Memory B cell (primary cell): ENCODE data around the gene CNTROB.

Experiments used
- ATAC-seq: fragments of 150-1000 bp; cut with Tn5 transposase; 2 replicates; pipeline ENCODE4 v1.10.0; 2021; ENCODE audit warnings: low read depth, mild to moderate bottlenecking, moderate library complexity
- DNase-seq, 2 donors: peaks; one replicate each; pipeline ENCODE4 v3.0.0; 2022; ENCODE audit warnings: low spot score in 2 of 2
- H3K27ac Mint-ChIP-seq: one replicate; pipeline ENCODE4 v1.8.0; 2022; ENCODE audit warnings: mild to moderate bottlenecking, moderate library complexity, mixed read lengths
- H3K27me3 Mint-ChIP-seq: one replicate; pipeline ENCODE4 v1.8.0; 2022; ENCODE audit warnings: mixed read lengths
- H3K36me3 Mint-ChIP-seq: one replicate; pipeline ENCODE4 v1.8.0; 2022; ENCODE audit warnings: mild to moderate bottlenecking, mixed read lengths
- H3K4me1 Mint-ChIP-seq: one replicate; pipeline ENCODE4 v1.8.0; 2022; ENCODE audit warnings: mixed read lengths
- H3K4me3 Mint-ChIP-seq: one replicate; pipeline ENCODE4 v1.8.0; 2022; ENCODE audit warnings: mild to moderate bottlenecking, moderate library complexity, mixed read lengths
- H3K9me3 Mint-ChIP-seq: one replicate; pipeline ENCODE4 v1.8.0; 2022; ENCODE audit warnings: mixed read lengths

Gene CNTROB

GRCh38 chr17:7916808-7917207 lies 15.2 kb upstream of the CNTROB start:
- Mint-ChIP-seq H3K27me3 (no peaks in the 10 kb centered on the region), H3K36me3 (no peaks in the 10 kb centered on the region), H3K4me1 (peaks cover 17% of the 10 kb centered on the region), H3K9me3 (no peaks in the 10 kb centered on the region), H3K27ac (peak overlapping the region; percentile 84), H3K4me3 (peak overlapping the region; percentile 99)
- DNase-seq: no peak
- no peak for ATAC-seq

- H3K27me3 Mint-ChIP-seq: no peaks in the 10 kb centered on the region
- peak overlapping the region; percentile 80 for H3K4me3 Mint-ChIP-seq
- H3K36me3 Mint-ChIP-seq: no peaks in the 10 kb centered on the region
- peak overlapping the region; percentile 76 for H3K27ac Mint-ChIP-seq
- peaks cover 5% of the 10 kb centered on the region for H3K4me1 Mint-ChIP-seq
- no peaks in the 10 kb centered on the region for H3K9me3 Mint-ChIP-seq
- ATAC-seq (peak; percentile 26), DNase-seq (no peak)
Measured at GRCh38 chr17:7922269-7922844, 9.6 kb upstream of the CNTROB start.

GRCh38 chr17:7922845-7923628 lies 9.0 kb upstream of the CNTROB start:
- H3K27me3 Mint-ChIP-seq: no peaks in the 10 kb centered on the region
- H3K27ac Mint-ChIP-seq: peak overlapping the region; percentile 76
- peaks cover 2% of the 10 kb centered on the region for H3K36me3 Mint-ChIP-seq
- DNase-seq (peak; percentile 59 to 65), ATAC-seq (peak; percentile 97)
- H3K4me1 Mint-ChIP-seq: peaks cover 5% of the 10 kb centered on the region
- peak overlapping the region; percentile 80 for H3K4me3 Mint-ChIP-seq
- no peaks in the 10 kb centered on the region for H3K9me3 Mint-ChIP-seq

GRCh38 chr17:7927596-7927995 lies 4.4 kb upstream of the CNTROB start:
- no peaks in the 10 kb centered on the region for H3K9me3 Mint-ChIP-seq
- peaks cover 9% of the 10 kb centered on the region for H3K4me1 Mint-ChIP-seq
- H3K27ac Mint-ChIP-seq: no peak overlapping the region
- no peak overlapping the region for H3K4me3 Mint-ChIP-seq
- DNase-seq (no peak), ATAC-seq (no peak)
- peaks cover 4% of the 10 kb centered on the region for H3K36me3 Mint-ChIP-seq
- H3K27me3 Mint-ChIP-seq: no peaks in the 10 kb centered on the region

GRCh38 chr17:7929158-7930023 lies 2.6 kb upstream of the CNTROB start, which contains the start of gene KCNAB3:
TSS of gene KCNAB3 (minus strand) at chr17:7929856. CDS start at chr17:7929435, 421 bp downstream.
- peak in 1 of 2 donors; percentile 44 for DNase-seq
- Mint-ChIP-seq H3K36me3 (peaks cover 4% of the 10 kb centered on the region), H3K27ac (peak within 1 kb of the TSS; percentile 64)

GRCh38 chr17:7930841-7931631 lies 970 bp upstream of the CNTROB start:
- Mint-ChIP-seq H3K4me3 (peak overlapping the region; percentile 92), H3K4me1 (peaks cover 20% of the 10 kb centered on the region), H3K27ac (peak overlapping the region; percentile 92), H3K36me3 (peaks cover 6% of the 10 kb centered on the region), H3K9me3 (no peaks in the 10 kb centered on the region), H3K27me3 (no peaks in the 10 kb centered on the region)
- ATAC-seq (no peak), DNase-seq (no peak)

More at GRCh38 chr17:7929158-7930023, 2.6 kb upstream of the CNTROB start, which contains the start of gene KCNAB3:
- H3K9me3 Mint-ChIP-seq: no peaks in the 10 kb centered on the region
- H3K4me1 Mint-ChIP-seq: peaks cover 18% of the 10 kb centered on the region
- no peaks in the 10 kb centered on the region for H3K27me3 Mint-ChIP-seq
- ATAC-seq: peak; percentile 10
- H3K4me3 Mint-ChIP-seq: peak within 1 kb of the TSS; percentile 92

GRCh38 chr17:7932483-7932891 lies 481 bp downstream of the CNTROB start:
- Mint-ChIP-seq H3K27me3 (no peaks in the 10 kb centered on the region), H3K36me3 (peaks cover 10% of the 10 kb centered on the region), H3K4me1 (peaks cover 20% of the 10 kb centered on the region), H3K9me3 (no peaks in the 10 kb centered on the region), H3K27ac (peak overlapping the region; percentile 92), H3K4me3 (peak overlapping the region; percentile 92)
- DNase-seq (peak in 1 of 2 donors; percentile 32), ATAC-seq (peak; percentile 10)

- DNase-seq (no peak), ATAC-seq (no peak)
- H3K9me3 Mint-ChIP-seq: no peaks in the 10 kb centered on the region
- no peaks in the 10 kb centered on the region for H3K27me3 Mint-ChIP-seq
- H3K36me3 Mint-ChIP-seq: peaks cover 9% of the 10 kb centered on the region
- peak overlapping the region; percentile 92 for H3K27ac Mint-ChIP-seq
- peaks cover 20% of the 10 kb centered on the region for H3K4me1 Mint-ChIP-seq
- peak overlapping the region; percentile 92 for H3K4me3 Mint-ChIP-seq
Measured at GRCh38 chr17:7932949-7933348, 943 bp downstream of the CNTROB start.

- Mint-ChIP-seq H3K27me3 (no peaks in the 10 kb centered on the region), H3K36me3 (peaks cover 20% of the 10 kb centered on the region), H3K4me3 (no peak overlapping the region), H3K9me3 (no peaks in the 10 kb centered on the region), H3K27ac (no peak overlapping the region), H3K4me1 (peaks cover 19% of the 10 kb centered on the region)
- DNase-seq: no peak
- ATAC-seq: no peak
Measured at GRCh38 chr17:7935859-7936258, 3.9 kb downstream of the CNTROB start.

- DNase-seq (no peak), ATAC-seq (no peak)
- no peaks in the 10 kb centered on the region for H3K27me3 Mint-ChIP-seq
- H3K36me3 Mint-ChIP-seq: peaks cover 31% of the 10 kb centered on the region
- H3K4me1 Mint-ChIP-seq: no peaks in the 10 kb centered on the region
- no peak overlapping the region for H3K27ac Mint-ChIP-seq
- H3K9me3 Mint-ChIP-seq: no peaks in the 10 kb centered on the region
- no peak overlapping the region for H3K4me3 Mint-ChIP-seq
Measured at GRCh38 chr17:7940034-7940433, 8.0 kb downstream of the CNTROB start.

- ATAC-seq (no peak), DNase-seq (no peak)
- Mint-ChIP-seq H3K27ac (no peak overlapping the region), H3K4me3 (no peak overlapping the region), H3K4me1 (peaks cover 2% of the 10 kb centered on the region), H3K9me3 (no peaks in the 10 kb centered on the region), H3K36me3 (peaks cover 32% of the 10 kb centered on the region), H3K27me3 (no peaks in the 10 kb centered on the region)
Measured at GRCh38 chr17:7940743-7941142, 8.7 kb downstream of the CNTROB start.

GRCh38 chr17:7943291-7943690 lies 11.3 kb downstream of the CNTROB start:
- peaks cover 2% of the 10 kb centered on the region for H3K4me1 Mint-ChIP-seq
- H3K27ac Mint-ChIP-seq: no peak overlapping the region
- ATAC-seq: no peak
- H3K36me3 Mint-ChIP-seq: peaks cover 42% of the 10 kb centered on the region
- H3K27me3 Mint-ChIP-seq: no peaks in the 10 kb centered on the region
- no peak overlapping the region for H3K4me3 Mint-ChIP-seq
- H3K9me3 Mint-ChIP-seq: no peaks in the 10 kb centered on the region
- DNase-seq: no peak

GRCh38 chr17:7944326-7944725 lies 12.3 kb downstream of the CNTROB start:
- H3K27ac Mint-ChIP-seq: no peak overlapping the region
- DNase-seq: no peak
- H3K4me1 Mint-ChIP-seq: peaks cover 2% of the 10 kb centered on the region
- peaks cover 49% of the 10 kb centered on the region for H3K36me3 Mint-ChIP-seq
- no peaks in the 10 kb centered on the region for H3K27me3 Mint-ChIP-seq
- H3K9me3 Mint-ChIP-seq: no peaks in the 10 kb centered on the region
- no peak for ATAC-seq
- H3K4me3 Mint-ChIP-seq: no peak overlapping the region
